VCaP (cell line): Measurements from ENCODE around the gene ARPC1A.
"Not testable (repeated sequence)": the region's sequence is repeated elsewhere in the genome, so short reads cannot be mapped to it uniquely, and the experiment has no call there.

Experiments
- H3K27ac ChIP-seq: fragments of 450-650 bp; 2 replicates; pipeline ENCODE4 v1.5.1; 2017
- TF ChIP-seq, protein P1 (sequence below): fragments of 450-650 bp; conservative IDR thresholded peaks from 2 replicates; pipeline ENCODE4 v1.5.1; 2017; ENCODE audit warnings: mild to moderate bottlenecking, moderate library complexity

The ARPC1A gene

DNA sequence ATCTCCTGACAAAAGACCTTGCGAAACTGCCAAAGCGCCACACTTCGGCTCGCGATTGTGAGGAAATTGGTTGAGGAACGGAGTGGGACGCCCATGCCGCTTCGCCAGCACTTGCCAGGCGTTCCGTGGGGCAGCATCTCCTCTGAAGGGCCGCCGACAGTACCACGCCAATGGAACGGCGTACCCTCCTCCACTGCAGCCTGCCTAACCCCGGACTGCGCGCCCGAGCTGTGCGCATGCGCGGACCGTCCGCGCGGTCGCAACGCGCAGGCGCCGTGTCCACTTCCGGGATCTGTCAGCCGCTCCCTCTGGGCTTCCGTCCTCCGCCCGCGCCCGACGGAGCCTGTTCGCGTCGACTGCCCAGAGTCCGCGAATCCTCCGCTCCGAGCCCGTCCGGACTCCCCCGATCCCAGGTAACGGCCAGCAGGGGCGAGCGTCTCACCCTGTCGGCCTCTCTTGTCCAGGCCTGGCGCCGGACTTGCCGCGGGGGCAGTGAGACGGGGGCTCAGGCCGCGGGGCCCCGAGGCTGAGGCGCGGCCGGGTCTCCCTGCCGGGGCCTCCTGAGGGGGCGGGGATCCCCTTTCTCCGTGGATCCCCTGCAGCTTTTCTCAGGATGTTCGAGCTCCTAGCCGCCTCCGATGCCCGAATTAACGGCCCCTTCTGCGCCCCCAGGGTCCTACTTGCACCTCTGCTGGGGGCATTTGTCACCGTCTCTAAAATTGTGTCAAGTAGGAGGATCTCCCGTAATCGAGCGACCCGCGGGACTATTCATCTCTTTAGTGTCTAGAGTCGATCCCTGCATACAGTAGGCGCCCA, at the start of gene ARPC1A:
Gene ARPC1A, plus strand, starts transcription at position 307 of the 816 bp plus-strand sequence. CDS start 7,456 bp downstream, outside the sequence.
- H3K27ac ChIP-seq, result peak within 1 kb of the TSS; percentile 94
- TF ChIP-seq, protein P1, sequence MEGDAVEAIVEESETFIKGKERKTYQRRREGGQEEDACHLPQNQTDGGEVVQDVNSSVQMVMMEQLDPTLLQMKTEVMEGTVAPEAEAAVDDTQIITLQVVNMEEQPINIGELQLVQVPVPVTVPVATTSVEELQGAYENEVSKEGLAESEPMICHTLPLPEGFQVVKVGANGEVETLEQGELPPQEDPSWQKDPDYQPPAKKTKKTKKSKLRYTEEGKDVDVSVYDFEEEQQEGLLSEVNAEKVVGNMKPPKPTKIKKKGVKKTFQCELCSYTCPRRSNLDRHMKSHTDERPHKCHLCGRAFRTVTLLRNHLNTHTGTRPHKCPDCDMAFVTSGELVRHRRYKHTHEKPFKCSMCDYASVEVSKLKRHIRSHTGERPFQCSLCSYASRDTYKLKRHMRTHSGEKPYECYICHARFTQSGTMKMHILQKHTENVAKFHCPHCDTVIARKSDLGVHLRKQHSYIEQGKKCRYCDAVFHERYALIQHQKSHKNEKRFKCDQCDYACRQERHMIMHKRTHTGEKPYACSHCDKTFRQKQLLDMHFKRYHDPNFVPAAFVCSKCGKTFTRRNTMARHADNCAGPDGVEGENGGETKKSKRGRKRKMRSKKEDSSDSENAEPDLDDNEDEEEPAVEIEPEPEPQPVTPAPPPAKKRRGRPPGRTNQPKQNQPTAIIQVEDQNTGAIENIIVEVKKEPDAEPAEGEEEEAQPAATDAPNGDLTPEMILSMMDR, result peak; percentile 51

DNA sequence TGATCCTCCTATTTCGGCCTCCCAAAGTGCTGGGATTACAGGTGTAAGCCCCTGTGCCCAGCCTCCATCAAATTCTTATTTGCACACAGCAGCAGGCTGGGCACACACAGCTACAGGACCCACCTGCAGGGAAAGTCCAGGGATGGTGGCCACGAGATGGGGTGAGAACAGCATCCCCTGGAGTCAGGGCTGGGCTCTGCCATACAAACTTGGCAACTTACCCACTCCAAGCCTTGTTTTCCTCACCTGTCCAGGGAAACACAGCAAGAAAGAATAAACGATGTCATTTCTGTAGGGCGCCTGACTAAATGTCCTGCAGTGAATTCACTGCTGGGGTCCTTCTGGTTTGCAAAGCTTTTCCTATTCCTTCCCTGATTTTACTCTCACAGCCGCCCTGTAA, 47.5 kb upstream of the ARPC1A start:
- TF ChIP-seq, protein P1, result no peak
- no peak overlapping the region for H3K27ac ChIP-seq

DNA sequence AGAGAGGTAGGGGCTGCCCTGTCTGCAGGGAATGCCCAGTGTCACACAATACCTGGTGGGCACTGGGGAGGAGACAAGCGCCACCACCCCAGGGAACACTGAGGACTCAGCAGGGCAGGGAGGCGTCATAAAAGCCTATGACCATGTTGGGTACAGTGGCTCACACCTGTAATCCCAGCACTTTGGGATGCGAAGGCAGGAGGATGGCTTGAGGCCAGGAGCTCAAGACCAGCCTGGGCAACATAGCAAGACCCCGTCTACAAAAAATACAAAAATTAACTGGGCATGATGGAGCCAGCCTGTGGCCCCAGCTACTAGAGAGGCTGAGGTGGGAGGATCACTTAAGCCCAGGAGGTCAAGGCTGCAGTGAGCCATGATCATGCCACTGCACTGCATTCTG, 41.5 kb upstream of the ARPC1A start:
- H3K27ac ChIP-seq, result not testable (repeated sequence)

DNA sequence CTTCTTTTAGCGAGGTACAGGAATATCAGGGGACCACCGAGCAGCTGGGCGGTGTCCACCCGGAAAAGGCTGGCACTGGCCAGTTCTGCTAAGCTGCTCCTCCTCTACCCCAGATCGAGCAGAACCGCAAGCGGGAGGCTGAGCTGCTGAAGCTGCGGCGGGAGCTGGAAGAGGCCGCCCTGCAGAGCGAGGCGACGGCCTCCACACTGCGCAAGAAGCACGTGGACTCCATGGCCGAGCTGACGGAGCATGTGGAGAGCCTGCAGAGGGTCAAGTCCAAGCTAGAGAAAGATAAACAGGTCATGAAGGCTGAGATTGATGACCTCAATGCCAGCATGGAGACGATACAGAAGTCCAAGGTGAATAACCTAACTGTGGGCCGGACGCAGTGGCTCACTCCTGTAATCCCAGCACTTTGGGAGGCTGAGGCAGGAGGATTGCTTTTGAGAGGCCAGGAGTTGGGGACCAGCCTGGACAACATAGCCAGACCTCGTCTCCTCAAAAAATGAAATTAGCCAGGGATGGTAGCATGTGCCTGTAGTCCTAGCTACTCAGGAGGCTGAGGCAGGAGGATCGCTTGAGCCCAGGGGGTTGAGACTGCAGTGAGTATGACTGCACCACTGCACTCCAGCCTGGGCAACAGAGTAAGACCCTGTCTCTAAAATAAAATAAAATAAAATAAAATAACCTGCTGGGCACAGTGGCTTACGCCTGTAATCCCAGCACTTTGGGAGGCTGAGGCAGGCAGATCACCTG, 37.7 kb upstream of the ARPC1A start:
- no peak overlapping the region for H3K27ac ChIP-seq
- TF ChIP-seq, protein P1, result no peak

DNA sequence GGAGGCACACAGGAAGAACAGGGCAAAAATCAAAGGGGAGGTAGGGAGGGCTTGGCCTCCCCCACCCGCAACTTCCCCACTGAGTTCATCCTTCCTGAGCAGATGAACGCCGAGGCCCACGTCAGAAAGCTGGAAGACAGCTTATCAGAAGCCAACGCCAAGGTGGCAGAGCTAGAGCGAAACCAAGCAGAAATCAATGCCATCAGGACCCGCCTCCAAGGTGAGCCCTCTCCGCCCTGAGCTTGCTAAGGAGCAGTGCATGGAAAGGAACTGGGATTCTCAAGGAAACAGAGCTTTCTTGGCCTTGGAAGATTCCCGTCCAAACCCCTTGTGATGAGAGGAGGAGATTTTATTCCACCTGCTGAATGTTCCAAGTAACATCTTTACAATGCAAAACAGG, 36.5 kb upstream of the ARPC1A start:
- no peak overlapping the region for H3K27ac ChIP-seq
- TF ChIP-seq, protein P1, result no peak

DNA sequence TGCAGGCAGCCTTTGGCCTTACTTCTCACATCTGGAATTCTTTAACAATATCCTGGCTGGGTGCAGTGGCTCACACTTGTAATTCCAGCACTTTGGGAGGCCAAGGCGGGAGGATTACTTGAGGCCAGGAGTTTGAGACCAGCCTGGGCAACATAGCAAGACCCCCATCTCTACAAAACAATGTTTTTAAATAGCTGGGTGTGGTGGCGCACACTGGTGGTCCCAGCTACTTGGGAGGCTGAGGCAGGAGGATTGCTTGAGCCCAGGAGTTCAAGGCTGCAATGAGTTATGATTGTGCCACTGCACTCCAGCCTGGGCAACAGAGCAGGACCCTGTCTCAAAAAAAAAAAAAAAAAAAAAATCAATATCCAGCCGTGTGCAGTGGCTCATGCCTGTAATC, 35.5 kb upstream of the ARPC1A start:
- not testable (repeated sequence) for H3K27ac ChIP-seq

DNA sequence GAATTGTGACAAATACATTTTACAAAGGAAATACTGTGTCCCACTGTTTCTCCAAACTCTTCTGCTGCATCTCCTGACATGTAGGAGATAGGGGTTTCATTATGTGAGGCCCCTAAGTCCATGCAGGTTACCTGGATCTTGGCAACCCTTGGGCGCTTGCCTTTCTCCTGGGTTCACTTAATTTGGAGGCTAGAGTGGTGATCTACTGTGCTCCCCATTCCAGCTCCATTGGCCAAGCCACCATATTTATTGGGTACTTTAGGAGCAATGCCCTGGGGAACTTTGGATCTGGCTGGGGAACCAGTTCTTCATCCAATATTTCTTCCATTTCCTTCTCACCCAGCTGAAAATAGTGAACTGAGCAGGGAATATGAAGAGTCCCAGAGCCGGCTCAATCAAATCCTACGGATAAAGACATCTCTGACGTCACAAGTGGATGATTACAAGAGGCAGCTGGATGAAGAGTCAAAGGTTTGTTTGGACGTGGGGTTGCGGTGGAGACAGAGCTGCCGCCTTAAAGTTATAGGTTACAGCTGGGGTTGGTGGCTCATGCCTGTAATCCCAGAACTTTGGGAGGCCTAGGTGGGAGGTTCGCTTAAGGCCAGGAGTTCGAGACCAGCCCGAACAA, 34.6 kb upstream of the ARPC1A start:
- H3K27ac ChIP-seq, result no peak overlapping the region
- TF ChIP-seq, protein P1, result no peak

DNA sequence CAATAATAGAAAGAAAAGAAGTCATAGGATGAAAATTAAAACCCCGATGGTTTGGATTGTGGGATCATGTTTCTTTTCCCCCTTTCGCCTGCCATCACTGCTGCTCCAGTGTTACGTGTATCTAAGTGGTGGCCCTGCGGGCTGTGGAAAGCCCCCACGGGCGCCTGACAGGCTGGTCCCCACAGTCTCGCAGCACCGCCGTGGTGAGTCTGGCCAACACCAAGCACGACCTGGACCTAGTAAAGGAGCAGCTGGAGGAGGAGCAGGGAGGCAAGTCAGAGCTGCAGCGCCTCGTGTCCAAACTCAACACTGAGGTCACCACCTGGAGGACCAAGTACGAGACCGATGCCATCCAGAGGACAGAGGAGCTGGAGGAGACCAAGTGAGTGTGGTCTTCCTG, 33.6 kb upstream of the ARPC1A start:
- TF ChIP-seq, protein P1, result no peak
- no peak overlapping the region for H3K27ac ChIP-seq
